Raji (cell line): ENCODE results near the gene STX18.

Experiments
- POLR2A ChIP-seq: IDR thresholded peaks from 2 replicates; pipeline ENCODE4 v1.6.1; 2011; ENCODE audit warnings: low read depth, low read length, control low read depth; ENCODE audit not compliant: insufficient read depth

STX18 gene

GRCh38 chr4:4496592-4497372, 45.1 kb downstream of the STX18 start:
- no peak for TF ChIP-seq POLR2A

GRCh38 chr4:4494882-4495281, 47.0 kb downstream of the STX18 start:
- TF ChIP-seq POLR2A = no peak

- TF ChIP-seq POLR2A = no peak
These were observed 49.5 kb downstream of the STX18 start for GRCh38 chr4:4492161-4492847.

- TF ChIP-seq POLR2A = no peak
These were observed 50.4 kb downstream of the STX18 start for GRCh38 chr4:4491396-4491893.

GRCh38 chr4:4490816-4491215, 51.0 kb downstream of the STX18 start:
- no peak for TF ChIP-seq POLR2A

DNA sequence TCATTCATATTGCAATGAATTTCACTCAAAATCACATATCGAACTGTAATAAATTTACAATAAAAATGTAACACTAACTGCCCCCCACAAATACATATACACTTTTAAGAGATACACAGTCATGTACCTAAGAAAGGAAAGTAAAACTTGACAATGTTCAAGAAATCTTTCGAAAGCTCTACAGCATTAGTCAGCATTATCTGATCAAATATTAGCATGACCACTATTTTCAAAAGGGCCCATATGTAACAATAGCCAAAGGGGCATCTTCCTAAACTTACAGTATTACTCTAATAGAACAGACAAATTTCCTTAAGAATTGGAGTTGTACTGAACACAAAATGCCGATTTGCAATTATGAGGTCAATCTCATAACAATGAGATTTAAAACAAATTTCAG, 51.8 kb downstream of the STX18 start:
- TF ChIP-seq POLR2A = no peak

DNA sequence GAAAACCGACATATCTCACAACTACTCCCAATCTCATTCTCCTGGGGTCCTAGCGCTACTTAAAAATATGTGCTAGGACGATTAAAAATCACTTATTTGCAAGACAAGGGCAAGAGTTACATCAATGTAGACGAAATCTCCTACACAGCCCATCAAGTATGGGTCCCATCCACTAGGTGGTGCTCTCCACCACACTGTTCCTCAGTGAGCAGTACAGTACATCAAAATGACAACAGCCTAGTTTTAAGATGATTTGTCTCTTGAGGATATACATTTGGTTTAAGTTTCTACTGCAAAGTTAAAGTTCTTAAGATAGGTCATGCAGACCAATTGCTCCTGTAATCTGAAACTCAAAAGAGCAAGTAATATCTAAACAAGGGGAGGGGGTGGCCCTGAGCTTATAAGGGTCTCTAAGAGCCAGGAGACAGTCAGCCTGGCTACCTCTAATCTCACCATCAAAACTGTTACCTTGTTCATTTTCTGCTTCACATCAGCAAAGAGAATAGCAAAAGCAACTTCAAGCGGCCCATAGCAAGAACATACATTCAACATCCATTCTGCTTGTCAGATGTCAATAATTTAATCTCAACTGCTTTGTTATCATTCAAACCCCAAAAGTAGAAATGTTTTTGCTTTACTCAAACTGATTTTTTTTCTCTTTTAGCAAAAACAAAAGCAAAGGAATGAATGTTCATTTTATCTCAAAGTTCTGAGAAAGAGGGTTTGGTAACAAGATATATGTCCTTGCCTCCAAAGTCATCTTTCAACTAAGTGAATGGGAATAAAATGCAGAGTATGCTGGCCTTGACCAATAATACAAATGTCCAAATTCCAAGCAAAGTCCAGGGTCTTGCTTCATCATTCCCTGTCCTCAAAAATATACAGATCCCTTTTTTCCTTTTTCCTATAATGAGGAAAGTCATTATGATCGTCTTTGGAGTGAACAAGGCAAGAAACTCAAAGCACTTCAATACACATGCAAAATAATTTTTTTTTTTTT, 53.1 kb downstream of the STX18 start:
- no peak for TF ChIP-seq POLR2A

- no peak for TF ChIP-seq POLR2A
These were observed 54.9 kb downstream of the STX18 start for GRCh38 chr4:4486969-4487368.

GRCh38 chr4:4485806-4486205, 56.0 kb downstream of the STX18 start:
- no peak for TF ChIP-seq POLR2A

DNA sequence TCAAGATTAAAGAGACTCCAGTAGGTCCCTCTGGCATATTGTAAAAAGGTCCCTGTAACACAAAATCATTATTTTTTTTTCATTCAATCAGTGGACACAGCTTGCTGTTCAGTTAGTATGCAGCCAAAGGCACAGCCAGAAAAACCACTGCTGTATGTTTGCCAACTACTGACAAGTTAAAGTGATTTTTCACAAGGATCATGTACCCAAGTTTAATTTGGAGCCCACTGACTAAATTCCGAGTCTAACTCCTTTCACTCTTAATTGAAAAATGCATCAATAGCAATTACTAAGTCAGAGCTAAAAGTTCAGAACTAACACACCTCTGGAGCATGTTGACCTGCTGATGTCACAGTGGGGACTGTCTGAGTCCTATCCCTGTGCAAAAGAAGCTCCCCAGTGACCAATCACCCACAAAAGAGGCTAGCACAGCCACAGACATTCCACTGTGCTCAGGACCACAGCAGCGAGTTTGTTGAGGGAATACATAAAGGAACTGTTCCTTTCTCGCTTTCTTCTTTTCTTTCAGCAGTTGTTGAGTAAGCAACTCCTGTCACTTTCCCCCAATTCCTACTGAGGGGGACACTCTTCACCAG, 60.4 kb downstream of the STX18 start:
- TF ChIP-seq POLR2A = no peak

- no peak for TF ChIP-seq POLR2A
These were observed 61.0 kb downstream of the STX18 start for GRCh38 chr4:4480685-4481398.

DNA sequence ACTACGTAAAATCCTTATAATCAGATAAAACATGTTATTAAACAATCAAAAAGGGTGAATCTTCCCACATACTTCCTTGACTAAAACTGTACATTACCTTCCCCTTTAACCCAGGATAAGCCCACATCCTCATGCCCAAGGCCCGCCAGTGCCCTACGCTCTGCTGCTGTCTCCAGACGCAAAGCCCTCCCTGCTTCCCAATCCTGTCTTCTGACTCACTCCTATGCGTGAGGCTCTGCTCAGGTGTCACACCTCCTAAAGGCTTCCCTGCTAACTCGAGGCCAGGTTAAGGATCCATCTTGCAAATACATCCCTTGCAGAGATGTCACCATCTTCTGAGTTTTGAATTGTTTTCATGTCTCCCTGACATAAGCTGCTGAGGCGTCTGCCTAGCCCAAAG, 61.6 kb downstream of the STX18 start:
- no peak for TF ChIP-seq POLR2A

DNA sequence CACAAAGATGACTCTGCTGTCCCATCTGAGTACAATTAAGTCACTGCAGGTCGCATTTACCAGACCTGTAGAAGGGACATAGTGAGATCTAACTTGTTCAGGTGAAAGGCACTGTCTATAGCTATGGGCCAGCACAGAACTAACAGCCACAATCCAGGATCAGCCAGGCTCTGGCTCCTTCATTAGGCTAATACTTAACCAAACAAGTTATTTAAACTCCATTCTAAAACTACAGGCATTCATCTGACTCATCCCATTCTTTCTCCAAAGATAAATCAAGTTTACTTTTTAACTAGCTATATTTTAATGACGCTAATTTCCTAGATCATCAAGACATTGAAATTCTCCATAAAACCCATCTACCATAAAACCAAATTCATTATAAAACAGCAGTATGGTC, 62.5 kb downstream of the STX18 start:
- TF ChIP-seq POLR2A = no peak

- TF ChIP-seq POLR2A = no peak
These were observed 64.1 kb downstream of the STX18 start for GRCh38 chr4:4477796-4478195.

- TF ChIP-seq POLR2A = no peak
These were observed 64.5 kb downstream of the STX18 start for GRCh38 chr4:4477391-4477790.

GRCh38 chr4:4474476-4474875, 67.4 kb downstream of the STX18 start:
- TF ChIP-seq POLR2A = no peak
